AG09319 (cell line): ENCODE results near the gene ISG20L2.
A peak's percentile ranks its signal among the peaks of the same experiment; 100 is the strongest.

ENCODE experiments used
- DNase-seq: peaks from one replicate; pipeline ENCODE4 v3.0.0-alpha.2; 2010; ENCODE audit warnings: low read depth; ENCODE audit errors: extremely low read depth
- TF ChIP-seq, protein P1 (sequence below): IDR thresholded peaks from 2 replicates; pipeline ENCODE4 v1.5.1; 2011; ENCODE audit warnings: low read depth, mild to moderate bottlenecking, inconsistent platforms, low read length, moderate library complexity

ISG20L2 gene

GRCh38 chr1:156742801-156743200, 14.2 kb upstream of the ISG20L2 start:
- TF ChIP-seq, protein P1, sequence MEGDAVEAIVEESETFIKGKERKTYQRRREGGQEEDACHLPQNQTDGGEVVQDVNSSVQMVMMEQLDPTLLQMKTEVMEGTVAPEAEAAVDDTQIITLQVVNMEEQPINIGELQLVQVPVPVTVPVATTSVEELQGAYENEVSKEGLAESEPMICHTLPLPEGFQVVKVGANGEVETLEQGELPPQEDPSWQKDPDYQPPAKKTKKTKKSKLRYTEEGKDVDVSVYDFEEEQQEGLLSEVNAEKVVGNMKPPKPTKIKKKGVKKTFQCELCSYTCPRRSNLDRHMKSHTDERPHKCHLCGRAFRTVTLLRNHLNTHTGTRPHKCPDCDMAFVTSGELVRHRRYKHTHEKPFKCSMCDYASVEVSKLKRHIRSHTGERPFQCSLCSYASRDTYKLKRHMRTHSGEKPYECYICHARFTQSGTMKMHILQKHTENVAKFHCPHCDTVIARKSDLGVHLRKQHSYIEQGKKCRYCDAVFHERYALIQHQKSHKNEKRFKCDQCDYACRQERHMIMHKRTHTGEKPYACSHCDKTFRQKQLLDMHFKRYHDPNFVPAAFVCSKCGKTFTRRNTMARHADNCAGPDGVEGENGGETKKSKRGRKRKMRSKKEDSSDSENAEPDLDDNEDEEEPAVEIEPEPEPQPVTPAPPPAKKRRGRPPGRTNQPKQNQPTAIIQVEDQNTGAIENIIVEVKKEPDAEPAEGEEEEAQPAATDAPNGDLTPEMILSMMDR: no peak
- DNase-seq: no peak

DNA sequence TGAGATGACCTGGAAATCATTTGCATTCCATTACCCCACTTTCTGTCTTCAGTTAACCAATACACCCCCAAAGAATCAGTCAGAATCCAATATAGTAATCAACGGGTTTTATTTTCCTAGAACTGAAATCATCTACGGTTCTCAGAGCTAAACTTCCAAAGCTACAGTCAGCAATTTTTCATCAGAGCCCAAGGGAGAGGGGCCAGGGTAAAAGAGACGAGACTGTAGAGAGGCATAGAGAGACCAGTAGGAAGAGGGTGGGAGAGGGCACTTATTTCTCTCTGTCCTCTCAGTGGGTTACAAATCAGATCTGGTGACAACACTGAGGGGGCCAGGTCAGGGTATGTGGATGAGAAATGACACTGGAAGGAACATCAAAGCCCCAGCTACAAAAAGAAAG, 13.5 kb upstream of the ISG20L2 start:
- no peak for DNase-seq
- TF ChIP-seq, protein P1: no peak

GRCh38 chr1:156741481-156741983, 13.0 kb upstream of the ISG20L2 start:
- TF ChIP-seq, protein P1: no peak
- no peak for DNase-seq

GRCh38 chr1:156740741-156741480, 12.3 kb upstream of the ISG20L2 start, which contains the start of gene MRPL24:
Gene MRPL24 (minus strand): TSS chr1:156741088. CDS start chr1:156738704, 2,384 bp downstream.
- TF ChIP-seq, protein P1: no peak
- peak; percentile 98 for DNase-seq

DNA sequence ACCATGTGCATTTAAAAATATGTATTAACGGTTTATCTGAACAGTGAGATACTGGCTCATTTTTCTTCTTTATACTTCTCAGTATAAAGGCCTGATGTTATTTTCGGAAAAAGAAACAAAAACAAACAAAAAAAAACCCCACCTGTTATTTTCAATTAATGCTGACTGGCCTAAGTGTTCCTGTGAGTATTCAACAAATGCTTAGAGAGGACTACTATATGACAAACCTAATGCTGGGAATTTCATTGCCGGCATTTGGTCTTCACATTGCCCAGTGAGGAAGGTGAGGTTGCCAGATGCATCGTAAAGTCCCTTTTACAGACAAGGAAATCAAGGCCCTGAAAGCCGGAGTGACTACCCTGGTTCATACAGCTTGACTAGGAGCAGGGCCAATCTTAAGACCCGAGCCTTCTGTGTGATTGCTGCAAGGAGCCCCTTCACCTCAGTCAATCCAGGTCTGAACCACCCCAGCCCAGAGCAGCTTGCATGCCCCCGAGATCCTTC, 11.7 kb upstream of the ISG20L2 start:
- TF ChIP-seq, protein P1: no peak
- DNase-seq: no peak

GRCh38 chr1:156738916-156739315, 10.3 kb upstream of the ISG20L2 start:
- TF ChIP-seq, protein P1: no peak
- DNase-seq: no peak

DNA sequence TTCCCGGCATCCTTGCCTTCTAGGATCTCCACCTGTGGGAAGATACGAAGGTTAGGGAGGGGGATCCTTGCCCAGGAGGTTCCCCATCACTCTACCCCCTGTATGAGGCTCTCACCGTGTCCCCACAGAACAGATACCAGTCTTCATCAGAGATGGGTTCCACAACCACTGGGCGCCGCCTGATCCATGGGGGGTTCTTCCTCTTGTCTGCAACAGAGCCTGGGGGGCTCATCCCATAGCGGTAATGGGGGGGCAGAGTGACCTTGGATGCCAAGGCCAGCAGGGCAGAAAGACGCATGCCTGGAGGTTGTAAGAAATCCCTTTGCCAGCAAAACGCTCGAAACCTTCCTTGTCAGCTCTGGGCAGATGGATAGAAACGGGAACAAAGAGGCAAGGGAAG, 9.8 kb upstream of the ISG20L2 start:
- TF ChIP-seq, protein P1: no peak
- DNase-seq: no peak
